Erythroblast (primary cell): Measurements from ENCODE around the gene ENPEP.
"Not testable (repeated sequence)": the region's sequence is repeated elsewhere in the genome, so short reads cannot be mapped to it uniquely, and the experiment has no call there.

ENCODE experiments used
- DNase-seq, 2 experiments: peaks; one replicate each; lab custom pipeline; 2025; lab: John Stamatoyannopoulos, UW
- GATA1 ChIP-seq: IDR thresholded peaks from 2 replicates; pipeline ENCODE4 v1.6.1; 2011; ENCODE audit warnings: low read depth, mild to moderate bottlenecking, control low read depth, low read length, moderate library complexity
- POLR2A ChIP-seq: IDR thresholded peaks from 2 replicates; pipeline ENCODE4 v1.6.1; 2011; ENCODE audit warnings: mild to moderate bottlenecking, low read length

Gene ENPEP

DNA sequence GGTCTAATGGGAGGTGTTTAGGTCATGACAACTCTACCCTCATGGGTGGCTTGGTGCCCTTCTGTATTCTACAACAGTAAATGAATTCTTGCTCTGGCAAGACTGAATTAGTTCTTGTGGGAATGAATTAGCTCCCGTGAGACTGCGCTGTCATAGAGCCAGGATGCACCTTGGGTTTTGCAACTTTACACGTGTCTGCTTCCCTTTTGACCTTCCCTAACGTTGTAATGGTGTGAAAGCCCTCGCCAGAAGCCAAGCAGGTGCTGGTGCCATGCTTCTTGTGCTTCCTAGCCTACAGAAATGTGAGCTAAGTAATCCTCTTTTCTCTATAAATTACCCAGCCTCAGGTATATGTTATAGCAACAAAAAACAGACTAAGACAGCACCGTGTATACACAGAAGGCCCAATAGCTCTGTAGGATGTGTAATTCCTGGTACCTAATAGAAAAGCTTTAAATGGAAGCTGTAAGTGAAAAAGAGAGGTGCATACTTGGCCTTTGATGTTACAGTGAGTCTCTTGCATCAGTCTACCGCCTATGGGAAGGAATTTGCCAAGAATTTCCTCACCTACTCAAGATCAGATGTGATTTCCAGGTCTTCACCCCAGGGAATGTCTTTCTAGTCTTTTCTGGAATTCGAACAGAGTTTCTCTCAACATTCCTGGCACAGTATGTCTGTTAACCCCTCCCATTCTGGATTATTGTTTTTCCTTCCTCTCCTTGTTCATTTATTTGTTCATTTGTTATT, 3.2 kb upstream of the ENPEP start:
- TF ChIP-seq GATA1 (no peak), POLR2A (no peak)
- no peak for DNase-seq

DNA sequence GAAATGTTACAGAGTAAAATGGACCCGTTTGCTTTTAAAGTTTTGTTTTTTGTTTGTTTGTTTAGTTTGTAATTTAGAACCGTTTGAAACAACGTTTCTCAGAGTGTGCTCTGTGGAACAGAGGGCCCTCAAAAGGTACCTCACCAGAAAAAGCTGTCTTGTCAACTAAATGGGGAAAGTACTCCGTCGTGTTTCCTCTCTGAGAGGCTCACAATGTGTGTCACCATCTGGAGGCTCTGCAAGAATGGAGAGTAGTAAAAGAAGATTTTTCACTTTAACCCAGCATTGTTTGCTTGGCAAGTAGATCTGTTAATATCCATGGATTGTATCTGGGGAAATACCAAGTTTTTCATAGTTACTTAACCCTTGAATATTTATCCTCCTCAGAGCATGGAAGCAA, 1.5 kb upstream of the ENPEP start:
- no peak for DNase-seq
- TF ChIP-seq POLR2A = no peak
- no peak for TF ChIP-seq GATA1

GRCh38 chr4:110475080-110475479, 875 bp upstream of the ENPEP start:
- DNase-seq = not testable (repeated sequence)

- no peak for TF ChIP-seq POLR2A
- TF ChIP-seq GATA1 = no peak
- DNase-seq = no peak
Measured at GRCh38 chr4:110477836-110478235, 1.9 kb downstream of the ENPEP start.

- no peak for DNase-seq
- TF ChIP-seq POLR2A (no peak), GATA1 (no peak)
Measured at GRCh38 chr4:110480031-110480549, 4.1 kb downstream of the ENPEP start.

DNA sequence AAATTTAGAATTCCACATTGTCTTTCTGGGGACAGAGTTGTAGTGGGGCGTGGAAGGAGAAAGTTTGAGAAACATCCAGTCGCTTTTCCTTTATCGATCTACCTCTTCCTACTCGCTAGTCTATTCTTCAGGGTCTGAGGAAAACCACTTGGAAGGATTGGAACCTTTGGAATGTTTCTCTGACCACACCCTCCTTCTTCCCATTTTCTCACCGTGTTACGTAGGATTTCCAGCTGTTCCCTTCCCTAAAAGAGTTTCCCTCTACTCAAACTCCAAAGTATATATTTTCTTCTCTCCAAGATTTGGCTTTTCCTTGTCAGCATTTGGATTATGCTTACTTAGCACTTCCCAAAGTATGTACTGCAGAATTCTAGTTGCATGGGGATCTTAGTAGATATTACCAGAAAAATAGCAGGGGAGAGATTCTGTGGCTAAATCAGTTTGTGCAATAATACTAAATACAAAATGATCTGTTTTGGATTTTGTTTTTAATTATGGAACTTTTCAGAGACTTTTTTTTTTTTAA, 4.9 kb downstream of the ENPEP start:
- no peak for TF ChIP-seq GATA1
- no peak for TF ChIP-seq POLR2A
- no peak for DNase-seq

DNA sequence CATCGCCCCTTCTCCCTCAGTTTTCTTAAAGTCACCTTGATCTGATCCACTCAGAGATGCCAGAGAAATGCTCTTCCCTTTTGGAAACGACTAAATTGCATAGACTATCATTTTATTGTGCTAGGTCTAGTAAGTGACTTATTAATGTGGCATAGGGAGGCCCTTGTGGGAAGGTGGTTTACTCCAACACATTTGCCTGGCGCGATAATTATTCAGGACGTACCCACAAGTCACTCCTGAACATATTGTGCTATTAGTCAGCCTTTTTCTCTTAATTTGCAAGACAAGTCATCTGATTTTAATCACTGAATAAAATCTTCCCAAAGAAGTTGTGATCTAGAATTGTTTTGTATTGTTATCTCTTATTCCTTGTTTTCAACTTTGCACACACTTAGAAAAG, 7.6 kb downstream of the ENPEP start:
- DNase-seq = no peak

DNA sequence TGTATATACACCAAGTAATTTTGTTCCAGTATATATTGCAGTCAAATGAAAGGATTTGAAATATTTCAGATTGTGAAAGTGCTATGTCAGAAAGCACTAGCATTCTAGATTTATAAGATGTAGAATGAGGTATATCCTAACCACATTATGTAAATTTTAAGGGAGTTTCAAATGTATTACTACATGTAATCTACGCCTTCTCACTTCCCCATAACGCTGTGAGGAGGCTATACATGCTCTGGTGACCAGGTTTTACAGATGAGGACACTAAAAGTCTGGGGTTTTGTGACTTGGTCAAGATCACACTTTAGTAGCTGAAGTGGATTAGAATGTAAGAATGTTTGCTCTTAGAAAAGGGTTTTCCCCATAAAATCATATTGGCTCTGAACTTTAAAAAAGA, 8.1 kb downstream of the ENPEP start:
- no peak for DNase-seq
- TF ChIP-seq POLR2A (no peak), GATA1 (no peak)

More for the DNA sequence above, 7.6 kb downstream of the ENPEP start:
- TF ChIP-seq POLR2A = no peak
- no peak for TF ChIP-seq GATA1

GRCh38 chr4:110484767-110485166, 8.8 kb downstream of the ENPEP start:
- DNase-seq = no peak
- no peak for TF ChIP-seq GATA1
- no peak for TF ChIP-seq POLR2A

DNA sequence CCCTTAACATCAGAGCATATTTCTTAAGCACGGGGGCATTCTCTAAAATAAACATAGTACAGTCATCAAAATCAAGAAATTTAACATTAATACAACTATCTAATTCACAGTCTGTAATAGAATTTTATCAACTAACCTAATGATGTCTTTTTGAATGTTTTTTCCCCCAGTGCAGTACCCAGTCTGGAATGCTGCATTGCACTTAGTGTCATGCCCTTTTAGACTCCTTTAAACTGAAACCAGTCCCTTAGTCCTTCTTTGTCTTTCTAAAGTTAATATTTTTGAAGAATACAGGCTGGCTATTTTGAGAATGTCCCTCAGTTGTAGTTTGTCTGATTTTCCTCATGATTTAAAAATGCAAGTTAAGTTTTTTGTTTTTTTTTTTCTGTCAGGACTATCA, 9.5 kb downstream of the ENPEP start:
- no peak for DNase-seq
- TF ChIP-seq POLR2A = no peak
- no peak for TF ChIP-seq GATA1

DNA sequence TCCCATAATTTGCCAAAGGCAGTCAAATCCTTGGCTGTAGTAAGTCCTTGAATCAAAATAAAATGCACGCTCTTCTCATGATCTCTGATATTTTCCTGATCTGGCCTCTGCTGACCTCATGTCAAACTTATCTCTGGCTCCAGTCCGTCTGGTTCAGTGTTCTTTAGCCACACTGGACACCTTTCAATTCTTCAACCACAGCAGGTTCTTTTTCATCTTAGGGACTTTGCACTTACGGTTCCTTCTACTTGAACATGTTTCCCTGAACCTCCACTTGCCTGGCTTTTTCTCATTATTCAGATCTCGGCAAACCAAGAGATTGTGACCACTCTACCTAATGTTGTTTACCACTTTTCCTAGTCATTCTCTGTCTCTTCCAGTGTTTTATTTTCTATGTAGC, 10.3 kb downstream of the ENPEP start:
- DNase-seq = no peak
- TF ChIP-seq POLR2A (no peak), GATA1 (no peak)

GRCh38 chr4:110486850-110487249, 10.9 kb downstream of the ENPEP start:
- DNase-seq = not testable (repeated sequence)

DNA sequence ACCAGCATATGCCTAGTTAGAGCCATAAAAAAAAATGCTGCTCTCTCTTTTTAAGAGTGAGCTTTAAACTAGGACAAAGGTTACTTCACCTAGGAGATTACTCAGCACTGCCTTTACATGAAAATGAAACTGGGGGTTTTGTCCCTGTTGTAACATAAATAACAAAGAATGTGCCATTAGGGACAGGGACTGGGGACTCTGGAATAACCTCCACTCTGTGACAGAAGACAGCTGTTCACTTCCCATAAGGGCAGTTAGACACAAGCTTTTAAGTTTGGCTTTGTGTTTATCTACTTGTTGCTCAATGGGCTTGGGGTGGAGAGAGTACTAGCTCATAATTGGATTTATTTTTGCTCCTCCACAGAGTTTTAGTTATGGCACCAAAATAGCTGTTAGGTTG, 11.9 kb downstream of the ENPEP start:
- TF ChIP-seq POLR2A (no peak), GATA1 (no peak)
- no peak for DNase-seq

GRCh38 chr4:110489901-110490508, 14.1 kb downstream of the ENPEP start:
- DNase-seq = no peak
- TF ChIP-seq GATA1 (no peak), POLR2A (no peak)

DNA sequence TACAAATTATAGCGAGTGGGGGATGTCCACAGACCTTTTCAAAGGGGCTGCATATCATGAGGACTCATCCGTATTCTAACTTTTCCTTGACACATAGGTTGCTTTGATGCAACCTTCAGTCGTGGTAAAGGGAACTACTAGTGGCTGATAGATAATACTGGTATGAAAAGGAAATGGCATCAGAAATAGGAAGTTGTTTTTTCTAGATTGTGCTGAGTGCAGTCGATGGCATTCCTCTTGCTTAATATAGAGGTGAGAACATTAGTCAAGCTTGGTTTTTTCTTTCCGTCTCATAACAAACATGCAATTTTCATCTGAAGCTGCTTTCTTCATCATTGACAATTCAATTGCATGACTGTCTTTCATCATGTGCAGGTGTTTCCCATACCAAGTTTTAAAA, 16.6 kb downstream of the ENPEP start:
- DNase-seq = no peak
- TF ChIP-seq POLR2A = no peak
